PC-3 (cell line): Measurements from ENCODE around the gene CDHR2.
A peak's percentile ranks its signal among the peaks of the same experiment; 100 is the strongest.

Experiments
- CTCF ChIP-seq: fragments of 300-600 bp; sonication (generic); conservative IDR thresholded peaks from 2 replicates; pipeline ENCODE4 v1.5.1; 2017; ENCODE audit warnings: antibody characterized with exemption, low read depth, mild to moderate bottlenecking, low read length
- EZH2 ChIP-seq: fragments of 300-600 bp; sonication (generic); IDR thresholded peaks from one replicate; pipeline ENCODE4 v1.6.1; 2017; ENCODE audit warnings: antibody characterized with exemption, mild to moderate bottlenecking, low read length; ENCODE audit not compliant: unreplicated experiment
- EZH2phosphoT487 ChIP-seq: fragments of 300-600 bp; sonication (generic); IDR thresholded peaks from 2 replicates; pipeline ENCODE4 v1.6.1; 2018; ENCODE audit warnings: mild to moderate bottlenecking, antibody characterized with exemption, low read length, borderline replicate concordance

GRCh38 chr5:176606032-176606431, 56.9 kb downstream of the CDHR2 start:
- TF ChIP-seq CTCF (peak; percentile 35), EZH2 (no peak), EZH2phosphoT487 (no peak)
